Central memory CD8-positive, alpha-beta T cell (primary cell): ENCODE measurements around the gene COLQ.
"Not testable (repeated sequence)": the region's sequence is repeated elsewhere in the genome, so short reads cannot be mapped to it uniquely, and the experiment has no call there.

Source experiments
- ATAC-seq: fragments of 150-1000 bp; cut with Tn5 transposase; replicated peaks from 2 replicates; pipeline ENCODE4 v1.10.0; 2022; ENCODE audit warnings: mild to moderate bottlenecking, moderate FRiP score, moderate number of reproducible peaks; ENCODE audit not compliant: poor library complexity, severe bottlenecking; ENCODE audit errors: extremely low read depth
- DNase-seq, 2 donors: peaks; one replicate each; pipeline ENCODE4 v3.0.0; 2021; ENCODE audit warnings: low spot score in 2 of 2
- H3K27ac Mint-ChIP-seq: one replicate; pipeline ENCODE4 v1.8.0; 2022; ENCODE audit warnings: low read depth, mild to moderate bottlenecking, moderate library complexity, mixed read lengths
- H3K27me3 Mint-ChIP-seq: one replicate; pipeline ENCODE4 v1.8.0; 2022; ENCODE audit warnings: mixed read lengths
- H3K36me3 Mint-ChIP-seq: one replicate; pipeline ENCODE4 v1.8.0; 2022; ENCODE audit warnings: mild to moderate bottlenecking, moderate library complexity, mixed read lengths; ENCODE audit not compliant: insufficient read depth
- H3K4me1 Mint-ChIP-seq: one replicate; pipeline ENCODE4 v1.8.0; 2022; ENCODE audit warnings: mixed read lengths
- H3K4me3 Mint-ChIP-seq: one replicate; pipeline ENCODE4 v1.8.0; 2022; ENCODE audit warnings: mild to moderate bottlenecking, moderate library complexity, mixed read lengths
- H3K9me3 Mint-ChIP-seq: one replicate; pipeline ENCODE4 v1.8.0; 2022; ENCODE audit warnings: mixed read lengths

Gene COLQ

DNA sequence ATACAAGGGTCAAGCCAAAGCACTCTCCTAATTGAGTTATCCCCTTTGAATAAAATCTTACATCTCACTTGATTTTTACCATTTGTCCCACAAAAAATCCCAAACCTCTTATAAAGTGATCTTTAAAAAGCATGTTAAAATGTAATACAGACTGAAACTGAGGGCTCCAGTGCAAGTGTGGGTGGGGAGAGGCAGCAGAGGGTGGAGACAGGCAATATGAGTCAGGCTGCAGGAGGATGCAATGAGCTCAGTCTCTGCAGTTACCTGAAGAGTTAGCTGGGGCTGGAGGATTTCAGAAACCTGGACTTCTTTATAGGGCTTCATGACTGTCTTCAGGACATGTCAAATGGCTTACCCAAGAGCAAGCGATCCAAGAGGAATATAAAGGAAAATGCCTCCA lies 14.2 kb upstream of the COLQ start:
- peak overlapping the region; percentile 95 for H3K27ac Mint-ChIP-seq
- H3K4me1 Mint-ChIP-seq: peaks cover 50% of the 10 kb centered on the region
- H3K4me3 Mint-ChIP-seq: peak overlapping the region; percentile 67
- ATAC-seq (peak; percentile 54), DNase-seq (no peak)
- H3K9me3 Mint-ChIP-seq: no peaks in the 10 kb centered on the region
- no peaks in the 10 kb centered on the region for H3K27me3 Mint-ChIP-seq
- H3K36me3 Mint-ChIP-seq: peaks cover 3% of the 10 kb centered on the region

DNA sequence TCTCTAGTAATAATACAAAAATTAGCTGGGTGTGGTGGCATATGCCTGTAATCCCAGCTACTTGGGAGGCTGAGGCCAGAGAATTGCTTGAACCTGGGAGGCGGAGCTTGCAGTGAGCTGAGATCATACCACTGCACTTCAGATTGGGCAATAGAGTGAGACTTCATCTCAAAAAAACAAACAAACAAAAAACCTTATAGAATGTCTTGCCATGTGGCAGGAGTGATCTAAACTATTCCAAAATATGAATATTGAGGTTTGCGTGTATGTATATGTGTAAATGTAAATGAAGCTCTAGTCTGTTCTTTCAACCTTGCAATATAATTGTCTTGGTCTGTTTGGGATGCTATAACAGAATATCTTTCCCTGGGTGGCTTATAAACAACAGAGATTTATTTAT lies 11.1 kb upstream of the COLQ start:
- H3K9me3 Mint-ChIP-seq, H3K27me3 Mint-ChIP-seq, ATAC-seq, H3K27ac Mint-ChIP-seq, H3K36me3 Mint-ChIP-seq, H3K4me3 Mint-ChIP-seq, DNase-seq: not testable (repeated sequence)
- H3K4me1 Mint-ChIP-seq: peaks cover 58% of the 10 kb centered on the region

DNA sequence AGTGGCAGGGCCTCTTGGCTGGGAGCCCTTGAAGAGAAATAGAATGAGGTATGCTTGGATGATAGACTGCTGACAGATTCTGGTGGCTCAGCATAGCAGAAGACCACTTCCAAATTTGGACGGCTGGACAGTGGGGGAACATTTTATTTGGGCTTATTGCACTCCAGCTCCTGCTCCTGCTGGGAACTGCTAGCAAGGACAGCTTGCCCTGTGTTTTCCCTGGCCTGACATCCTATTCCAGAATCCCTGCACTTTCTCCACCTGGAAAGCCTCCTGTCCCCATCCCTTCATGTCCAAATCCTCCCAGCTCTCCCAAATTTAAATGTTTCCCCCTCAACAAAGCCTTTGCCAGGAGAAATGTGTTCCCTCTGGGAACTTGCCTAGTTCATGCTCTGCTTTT lies 9.8 kb upstream of the COLQ start:
- Mint-ChIP-seq H3K36me3 (no peaks in the 10 kb centered on the region), H3K4me1 (peaks cover 45% of the 10 kb centered on the region), H3K27ac (peak overlapping the region; percentile 59), H3K27me3 (no peaks in the 10 kb centered on the region), H3K4me3 (no peak overlapping the region), H3K9me3 (no peaks in the 10 kb centered on the region)
- ATAC-seq (no peak), DNase-seq (no peak)

DNA sequence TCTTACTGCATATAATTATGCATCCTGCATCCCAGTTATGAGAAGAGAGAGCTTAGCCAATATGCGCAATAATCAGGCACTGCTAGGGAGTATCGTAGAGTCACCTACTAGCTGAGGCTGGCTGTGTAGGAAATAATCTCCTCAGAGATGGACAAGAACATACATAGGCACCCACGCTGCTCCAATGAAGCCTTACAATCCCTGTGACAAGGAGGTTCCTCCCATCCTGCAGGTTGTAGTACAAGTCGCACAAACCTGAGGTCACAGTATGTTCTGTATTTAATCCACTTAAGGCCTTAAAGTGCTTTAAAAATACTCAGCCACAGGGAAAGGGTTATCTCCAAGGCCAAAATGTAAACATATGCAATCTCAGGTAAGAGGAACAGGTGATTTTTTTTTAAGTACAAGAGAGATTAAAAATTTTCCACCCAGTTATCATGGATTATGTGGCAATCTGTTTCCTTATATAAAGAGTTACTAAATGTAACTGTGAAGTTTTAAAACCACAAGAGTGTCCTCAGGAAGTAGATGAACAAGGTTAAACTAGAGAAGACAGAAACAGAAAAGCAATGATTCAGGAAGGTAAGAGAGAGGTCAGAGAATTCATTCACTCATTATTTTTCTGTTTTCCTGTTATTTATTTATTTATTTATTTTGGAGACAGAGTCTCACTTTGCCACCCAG lies 7.5 kb upstream of the COLQ start:
- ATAC-seq (peak; percentile 32), DNase-seq (no peak)
- Mint-ChIP-seq H3K9me3 (no peaks in the 10 kb centered on the region), H3K4me3 (peak overlapping the region; percentile 5), H3K36me3 (no peaks in the 10 kb centered on the region), H3K27me3 (no peaks in the 10 kb centered on the region), H3K27ac (peak overlapping the region; percentile 11), H3K4me1 (peaks cover 31% of the 10 kb centered on the region)

DNA sequence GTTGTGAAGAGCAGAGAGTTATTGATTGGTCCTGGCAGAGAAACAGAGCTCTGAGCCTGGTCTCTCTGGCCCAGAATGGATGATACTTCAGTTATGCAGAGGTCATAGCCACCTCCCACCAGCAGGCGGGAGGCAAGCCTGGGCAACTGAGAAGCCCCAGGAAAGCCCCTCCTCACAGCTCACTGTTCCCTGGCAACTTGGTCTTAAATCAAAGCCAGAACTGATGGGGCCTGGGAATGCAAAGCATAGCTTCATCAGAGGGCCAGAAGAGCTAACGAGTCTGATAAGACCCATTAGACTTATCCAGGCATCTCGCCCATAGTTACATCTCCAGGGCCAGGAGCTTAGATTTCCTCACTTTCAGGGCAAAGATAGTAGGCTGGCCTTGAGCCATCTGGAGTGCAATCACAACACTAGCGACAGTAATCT lies 5.5 kb upstream of the COLQ start:
- H3K27me3 Mint-ChIP-seq: no peaks in the 10 kb centered on the region
- H3K9me3 Mint-ChIP-seq: no peaks in the 10 kb centered on the region
- H3K4me3 Mint-ChIP-seq: no peak overlapping the region
- peaks cover 31% of the 10 kb centered on the region for H3K4me1 Mint-ChIP-seq
- ATAC-seq (no peak), DNase-seq (no peak)
- no peak overlapping the region for H3K27ac Mint-ChIP-seq
- no peaks in the 10 kb centered on the region for H3K36me3 Mint-ChIP-seq

DNA sequence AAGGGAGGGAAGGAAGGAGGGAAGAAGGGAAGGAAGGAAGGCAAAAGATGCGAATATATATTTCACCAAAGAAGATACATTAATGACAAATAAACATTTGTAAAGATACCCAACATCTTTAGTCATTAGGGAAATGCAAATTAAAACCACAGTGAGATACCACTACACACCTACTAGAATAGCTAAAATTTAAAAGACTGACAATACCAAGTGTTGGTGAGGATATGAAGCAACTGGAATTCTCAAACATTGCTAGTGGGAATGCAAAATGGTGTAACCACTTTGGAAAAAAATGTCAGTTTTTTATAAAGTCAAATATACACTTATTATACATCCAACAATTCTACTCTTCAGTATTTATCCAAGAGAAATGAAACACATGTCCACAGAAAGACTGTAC lies 4.3 kb upstream of the COLQ start:
- DNase-seq: no peak
- Mint-ChIP-seq H3K9me3 (no peaks in the 10 kb centered on the region), H3K36me3 (no peaks in the 10 kb centered on the region)

DNA sequence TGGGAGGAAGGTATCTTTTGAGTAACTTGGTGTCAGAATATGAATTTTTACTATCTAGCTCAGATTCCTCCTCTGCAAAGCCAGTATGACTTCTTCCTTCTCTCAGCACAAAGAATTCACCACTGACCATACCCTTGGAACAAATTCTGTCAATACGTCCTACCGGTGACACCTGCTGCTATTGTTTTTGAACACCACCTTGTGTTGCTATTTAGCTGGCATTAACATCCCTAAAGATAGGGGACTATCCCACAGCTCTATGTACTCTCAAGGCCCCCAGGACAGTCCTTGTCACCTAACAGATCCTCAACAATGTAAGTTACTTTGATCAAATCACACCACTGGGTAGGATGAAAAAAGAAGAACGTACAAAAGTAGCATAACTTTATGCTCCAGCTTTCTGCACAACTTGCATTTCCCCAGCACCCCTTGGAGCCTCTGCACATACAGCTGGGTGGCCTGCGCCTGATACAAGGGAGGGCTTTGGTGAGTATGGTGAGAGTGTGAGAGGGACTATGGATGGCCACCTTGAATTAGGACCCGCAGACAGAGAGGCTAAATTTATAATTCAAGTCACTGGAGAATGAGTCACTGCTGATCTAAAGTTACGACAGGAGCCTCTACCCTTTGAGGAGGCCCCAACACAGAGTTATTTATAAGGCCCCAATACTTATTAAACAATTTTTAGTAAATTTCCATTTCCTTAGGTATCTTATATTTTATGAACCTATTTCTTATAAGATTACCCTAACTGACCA lies 2.3 kb upstream of the COLQ start:
- DNase-seq (no peak), ATAC-seq (no peak)
- no peak overlapping the region for H3K27ac Mint-ChIP-seq
- peaks cover 25% of the 10 kb centered on the region for H3K4me1 Mint-ChIP-seq
- no peak overlapping the region for H3K4me3 Mint-ChIP-seq
- H3K36me3 Mint-ChIP-seq: no peaks in the 10 kb centered on the region
- no peaks in the 10 kb centered on the region for H3K27me3 Mint-ChIP-seq
- H3K9me3 Mint-ChIP-seq: no peaks in the 10 kb centered on the region

More for the DNA sequence above, 4.3 kb upstream of the COLQ start:
- no peak overlapping the region for H3K27ac Mint-ChIP-seq
- H3K27me3 Mint-ChIP-seq: no peaks in the 10 kb centered on the region
- no peak for ATAC-seq
- H3K4me1 Mint-ChIP-seq: peaks cover 29% of the 10 kb centered on the region
- no peak overlapping the region for H3K4me3 Mint-ChIP-seq

DNA sequence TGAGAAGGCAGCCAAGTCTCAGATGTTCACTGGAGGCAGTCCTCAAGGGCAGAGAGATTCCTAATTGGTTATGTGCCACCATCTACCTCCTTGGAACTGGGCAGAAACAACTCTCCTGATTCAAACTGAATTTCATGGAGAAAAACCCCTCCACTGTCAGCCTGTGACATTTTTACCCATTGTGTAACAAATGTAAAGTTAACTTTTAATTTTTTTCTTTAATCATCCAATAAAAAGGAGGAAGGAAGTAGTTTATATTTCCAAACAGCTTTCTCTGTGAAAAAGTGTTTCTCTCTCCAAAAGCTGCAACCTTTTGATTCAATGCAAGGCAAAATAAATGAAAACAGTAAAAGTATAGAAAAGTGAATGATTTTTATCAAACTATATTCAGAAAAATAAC lies 510 bp upstream of the COLQ start:
- Mint-ChIP-seq H3K36me3 (no peaks in the 10 kb centered on the region), H3K27me3 (no peaks in the 10 kb centered on the region), H3K4me1 (peaks cover 21% of the 10 kb centered on the region), H3K9me3 (no peaks in the 10 kb centered on the region), H3K4me3 (no peak overlapping the region), H3K27ac (no peak overlapping the region)
- DNase-seq (no peak), ATAC-seq (no peak)

DNA sequence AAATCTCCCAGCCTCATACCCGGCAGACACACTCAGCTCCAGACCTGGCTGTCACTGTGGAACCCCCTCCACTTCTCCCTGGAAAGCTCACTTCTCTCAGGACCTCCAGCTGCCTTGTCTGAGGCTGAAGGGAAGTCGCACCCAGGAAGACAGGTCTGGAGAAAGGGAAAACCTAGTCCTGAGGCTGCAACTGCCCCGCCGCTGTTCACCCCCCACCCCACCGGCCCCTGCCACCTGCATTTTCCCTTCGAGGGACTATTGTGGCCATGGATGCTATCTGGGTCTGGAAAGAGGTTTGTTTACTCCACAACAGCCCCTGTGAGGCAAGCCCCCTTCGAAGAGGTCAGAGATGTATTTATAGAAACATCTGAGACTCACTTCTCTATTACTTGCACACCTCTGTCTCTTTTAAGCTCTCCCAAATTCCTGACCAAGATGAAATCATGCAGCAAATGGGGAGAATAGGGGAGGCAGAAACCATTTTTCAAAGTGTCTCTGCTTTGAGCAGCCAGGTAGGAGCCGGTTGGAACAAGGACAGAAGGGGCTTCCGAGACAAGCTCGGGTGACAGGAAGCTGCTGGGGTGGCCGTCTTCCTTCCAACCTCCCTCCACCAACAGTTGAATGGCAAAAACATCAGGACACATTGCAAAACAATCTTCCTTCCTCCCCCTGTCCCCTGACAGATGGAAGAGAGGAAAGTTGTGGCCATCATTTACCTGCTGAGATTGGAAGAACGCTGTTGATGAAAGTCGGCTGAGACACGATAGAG lies 518 bp downstream of the COLQ start:
- DNase-seq (no peak), ATAC-seq (no peak)
- H3K4me3 Mint-ChIP-seq: peak overlapping the region; percentile 19
- H3K4me1 Mint-ChIP-seq: peaks cover 21% of the 10 kb centered on the region
- H3K27ac Mint-ChIP-seq: no peak overlapping the region
- H3K27me3 Mint-ChIP-seq: no peaks in the 10 kb centered on the region
- H3K36me3 Mint-ChIP-seq: no peaks in the 10 kb centered on the region
- H3K9me3 Mint-ChIP-seq: no peaks in the 10 kb centered on the region

DNA sequence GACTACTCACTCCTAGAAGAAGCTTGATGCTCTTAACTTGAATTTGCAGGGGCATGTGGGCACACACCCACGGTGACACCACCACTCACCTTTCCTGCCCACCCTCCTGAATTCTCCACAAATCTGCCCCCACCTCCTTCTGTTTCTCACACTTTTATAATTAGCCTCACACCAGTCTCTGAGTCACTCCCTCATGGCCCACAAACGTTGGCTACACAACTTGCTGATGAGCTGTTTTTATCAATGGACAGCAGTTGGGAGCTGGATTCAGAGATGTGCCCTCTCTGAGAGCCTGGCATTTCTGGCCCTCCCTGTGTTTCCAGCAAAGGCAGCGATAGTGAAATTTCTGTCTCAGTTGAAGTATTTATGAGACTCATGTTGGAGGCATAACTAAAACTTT lies 1.3 kb downstream of the COLQ start:
- no peak overlapping the region for H3K27ac Mint-ChIP-seq
- ATAC-seq: peak; percentile 62

DNA sequence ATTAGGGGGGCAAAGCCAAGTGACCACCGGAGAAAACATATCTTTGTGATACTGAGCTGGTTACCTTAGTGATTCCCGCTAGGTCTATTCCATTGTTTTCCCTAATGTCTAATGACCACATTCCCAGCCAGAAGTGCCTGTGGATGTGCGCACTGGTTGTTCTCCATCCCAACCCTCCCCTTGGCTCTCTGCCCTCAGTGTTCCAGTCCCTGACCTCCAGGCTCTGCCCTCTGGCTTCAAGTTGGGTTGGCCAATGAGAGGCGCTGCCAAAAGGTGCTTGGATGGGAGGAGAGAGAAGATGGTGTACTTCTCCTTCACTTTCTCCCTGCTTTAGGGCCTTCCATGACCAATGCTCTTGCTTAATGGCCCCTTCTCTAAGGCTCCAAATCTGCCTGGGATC lies 2.4 kb downstream of the COLQ start:
- Mint-ChIP-seq H3K4me1 (peaks cover 21% of the 10 kb centered on the region), H3K9me3 (no peaks in the 10 kb centered on the region), H3K4me3 (no peak overlapping the region), H3K36me3 (no peaks in the 10 kb centered on the region), H3K27me3 (no peaks in the 10 kb centered on the region), H3K27ac (no peak overlapping the region)
- DNase-seq (no peak), ATAC-seq (no peak)

More for the DNA sequence above, 1.3 kb downstream of the COLQ start:
- H3K4me3 Mint-ChIP-seq: no peak overlapping the region
- H3K9me3 Mint-ChIP-seq: no peaks in the 10 kb centered on the region
- DNase-seq: no peak
- no peaks in the 10 kb centered on the region for H3K36me3 Mint-ChIP-seq
- H3K27me3 Mint-ChIP-seq: no peaks in the 10 kb centered on the region
- peaks cover 21% of the 10 kb centered on the region for H3K4me1 Mint-ChIP-seq

DNA sequence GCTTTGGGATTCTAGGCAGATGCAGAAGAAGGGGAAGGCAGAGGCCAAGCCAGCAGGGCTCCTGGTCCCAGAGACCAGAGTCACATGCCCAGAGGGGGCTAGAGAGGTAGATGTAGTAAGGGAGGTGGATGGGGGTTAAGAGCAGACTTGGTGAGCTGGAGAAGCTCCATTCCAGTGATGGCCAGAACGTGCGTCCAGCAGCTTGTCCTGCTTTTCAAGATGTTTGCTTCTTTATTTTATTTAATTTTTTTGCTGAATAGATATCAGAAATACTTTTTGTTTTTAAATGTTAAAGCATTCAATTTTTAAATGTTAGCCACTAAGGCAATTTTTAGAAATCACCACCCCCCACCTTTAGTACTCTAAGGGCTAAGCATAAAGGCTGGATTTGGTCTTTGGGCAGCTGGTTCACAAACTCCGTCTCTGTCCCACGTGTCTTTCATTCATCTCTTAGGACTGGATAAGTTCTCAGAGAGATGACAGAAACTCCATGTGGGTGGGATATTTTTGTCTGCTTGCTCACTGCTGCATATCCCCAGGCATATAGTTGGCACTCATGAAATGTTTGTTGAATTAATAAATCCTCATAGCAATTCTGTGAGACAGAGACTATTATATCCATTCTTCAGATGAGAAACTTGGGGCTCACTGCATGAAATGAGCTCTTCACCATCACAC lies 6.7 kb downstream of the COLQ start:
- no peak for DNase-seq
- Mint-ChIP-seq H3K27ac (no peak overlapping the region), H3K4me1 (peaks cover 7% of the 10 kb centered on the region), H3K4me3 (no peak overlapping the region), H3K9me3 (no peaks in the 10 kb centered on the region), H3K27me3 (no peaks in the 10 kb centered on the region), H3K36me3 (no peaks in the 10 kb centered on the region)
- ATAC-seq: no peak
